T-cell (primary cell): ENCODE results near the gene CXCL14. TPM values are rescaled to one million over a fixed set of nuclear protein-coding genes. Genes with fewer than 3 reads are reported as not detected.

ENCODE experiments used
- ATAC-seq, 4 experiments: fragments of 200-7000 bp in 3 of 4; fragments of 150-1000 bp in 1 of 4; cut with Tn5 transposase; replicated peaks in 1 of 4; 1 replicate in 3 of 4; 2 replicates in 1 of 4; pipeline ENCODE4 v1.10.0; 2021; ENCODE audit warnings: moderate library complexity in 3 of 4, mild to moderate bottlenecking in 2 of 4, moderate number of reproducible peaks in 1 of 4
- CTCF ChIA-PET, 2 donors: fragments of 300-600 bp; sonication (Branson Sonifier 250); formaldehyde crosslinking; loops; one replicate each; lab custom pipeline; 2022; ENCODE audit warnings: antibody characterized with exemption in 2 of 2; lab: Charles Lee
- POLR2A ChIA-PET, 2 donors: fragments of 300-600 bp; sonication (Branson Sonifier 250); formaldehyde crosslinking; loops; one replicate each; lab custom pipeline; 2022; ENCODE audit warnings: antibody characterized with exemption in 2 of 2; lab: Charles Lee
- DNase-seq, 35 experiments: peaks; one replicate each; pipeline versions ENCODE4 v3.0.0 to v3.0.0-alpha.2; 2013 to 2023
- H3K27ac ChIP-seq: one replicate; pipeline ENCODE4 v1.5.1; 2013; ENCODE audit warnings: low read length
- H3K27me3 ChIP-seq, 2 experiments: replicated peaks in 1 of 2; 1 replicate in 1 of 2; 2 replicates in 1 of 2; pipeline versions ENCODE4 v1.6.1 to v1.7.0; 2013; ENCODE audit warnings: low read length in 1 of 2, mixed read lengths in 1 of 2; ENCODE audit not compliant: control insufficient read depth in 2 of 2, insufficient read depth in 2 of 2; ENCODE audit errors: extremely low read depth in 1 of 2
- H3K36me3 ChIP-seq, 2 donors: 1 replicate in 1 of 2; 2 replicates in 1 of 2; pipeline versions ENCODE4 v1.6.1 to v1.7.0; 2013; ENCODE audit warnings: low read length in 1 of 2; ENCODE audit not compliant: control insufficient read depth in 2 of 2, insufficient read depth in 1 of 2; ENCODE audit errors: extremely low read depth in 1 of 2
- H3K4me1 ChIP-seq, 2 experiments: 1 replicate in 1 of 2; 2 replicates in 1 of 2; pipeline versions ENCODE4 v1.6.1 to v1.7.0; 2013; ENCODE audit warnings: low read length in 2 of 2, mixed read lengths in 1 of 2; ENCODE audit not compliant: insufficient read depth in 2 of 2, control insufficient read depth in 1 of 2; ENCODE audit errors: extremely low read depth in 1 of 2
- H3K4me3 ChIP-seq, 2 donors: 1 replicate in 1 of 2; 2 replicates in 1 of 2; pipeline versions ENCODE4 v1.5.1 to v1.7.0; 2013; ENCODE audit warnings: mild to moderate bottlenecking in 2 of 2, low read length in 1 of 2, moderate library complexity in 1 of 2; ENCODE audit not compliant: control insufficient read depth in 1 of 2; ENCODE audit errors: extremely low read depth in 1 of 2
- H3K9me3 ChIP-seq: 2 replicates; pipeline ENCODE4 v1.7.0; 2013
- H3K27ac Mint-ChIP-seq, 2 donors: one replicate each; pipeline ENCODE4 v1.8.0; 2020 to 2021; ENCODE audit warnings: mild to moderate bottlenecking in 2 of 2, mixed read lengths in 2 of 2
- H3K27me3 Mint-ChIP-seq, 2 donors: one replicate each; pipeline ENCODE4 v1.8.0; 2021 to 2022; ENCODE audit warnings: mixed read lengths in 2 of 2
- H3K36me3 Mint-ChIP-seq: one replicate; pipeline ENCODE4 v1.8.0; 2021; ENCODE audit warnings: mixed read lengths
- H3K4me1 Mint-ChIP-seq, 3 donors: one replicate each; pipeline ENCODE4 v1.8.0; 2020 to 2022; ENCODE audit warnings: mixed read lengths in 3 of 3, mild to moderate bottlenecking in 1 of 3
- H3K4me3 Mint-ChIP-seq, 3 donors: one replicate each; pipeline ENCODE4 v1.8.0; 2020 to 2022; ENCODE audit warnings: mild to moderate bottlenecking in 3 of 3, mixed read lengths in 3 of 3, moderate library complexity in 3 of 3
- H3K9me3 Mint-ChIP-seq, 3 donors: one replicate each; pipeline ENCODE4 v1.8.0; 2020 to 2022; ENCODE audit warnings: mixed read lengths in 3 of 3
- WGBS: methylation state at CpG from one replicate; pipeline ENCODE4 v1.1.5; 2013; ENCODE audit warnings: missing lambda C conversion rate; ENCODE audit not compliant: insufficient coverage; 5-methylcytosine and 5-hydroxymethylcytosine counted together
- total RNA-seq, 35 experiments: library from RNA in 6 of 35; stranded (reverse) in 6 of 35; fragments of 120-200 nt in 1 of 35; gene quantifications; one replicate each; pipeline versions ENCODE4 v1.2.1 to v1.2.4 and lab custom pipeline; 2013 to 2026

CXCL14 gene
- total RNA-seq, 5 donors from 2014 or later (not counting 1 experiment from before 2014, with no cell fraction given): not detected

DNA sequence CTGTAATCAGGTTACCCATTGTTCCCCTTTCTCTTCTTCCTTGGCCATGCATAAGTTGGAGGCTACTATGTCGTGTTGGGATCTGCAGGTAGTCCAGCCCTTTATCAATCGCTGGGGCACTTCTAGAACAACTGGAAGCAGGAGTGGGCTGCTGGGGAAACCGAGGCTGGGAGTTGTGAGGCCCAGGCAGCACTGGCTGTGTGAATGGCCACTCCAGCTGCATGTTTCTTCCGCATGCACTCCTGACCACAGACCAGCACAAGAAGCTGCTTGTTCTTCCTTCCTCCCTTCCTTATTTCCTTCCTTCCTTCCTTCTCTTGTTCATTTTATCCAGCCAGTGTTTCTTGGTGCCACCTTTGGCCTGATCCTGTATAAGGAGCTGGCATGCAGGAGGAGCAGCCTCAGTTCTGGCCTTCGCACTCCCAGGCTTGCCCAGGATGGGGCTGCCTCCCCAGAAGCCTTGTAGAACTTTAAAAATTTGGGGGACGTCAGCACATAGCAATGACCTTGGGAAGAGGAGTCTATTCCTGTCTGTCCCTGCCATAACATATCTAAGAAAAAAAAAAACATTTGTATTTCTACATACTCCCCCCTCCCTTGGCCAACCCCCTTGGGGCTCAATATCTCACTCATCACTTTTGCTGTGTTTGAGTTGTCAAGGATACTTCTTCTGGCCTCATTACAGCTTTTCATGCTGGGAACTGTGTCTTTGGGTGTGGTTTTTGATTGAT, 20.8 kb upstream of the CXCL14 start:
- Histone ChIP-seq H3K27me3 (peaks cover 0 to 17% of the 10 kb centered on the region in 2 experiments), H3K9me3 (no peaks in the 10 kb centered on the region), H3K4me1 (no peaks in the 10 kb centered on the region), H3K36me3 (no peaks in the 10 kb centered on the region), H3K4me3 (no peak overlapping the region), H3K27ac (no peak overlapping the region)
- H3K36me3 Mint-ChIP-seq: no peaks in the 10 kb centered on the region
- ATAC-seq (no peak), DNase-seq (no peak)
- no peak overlapping the region for H3K4me3 Mint-ChIP-seq
- no peak overlapping the region for H3K27ac Mint-ChIP-seq
- peaks cover 6 to 13% of the 10 kb centered on the region in 2 donors for H3K27me3 Mint-ChIP-seq
- 77% methylated on average over 4 of the region's 6 CpGs for WGBS
- no peaks in the 10 kb centered on the region for H3K4me1 Mint-ChIP-seq
- ChIA-PET POLR2A (no interaction called here), CTCF (no interaction called here)
- no peaks in the 10 kb centered on the region for H3K9me3 Mint-ChIP-seq

DNA sequence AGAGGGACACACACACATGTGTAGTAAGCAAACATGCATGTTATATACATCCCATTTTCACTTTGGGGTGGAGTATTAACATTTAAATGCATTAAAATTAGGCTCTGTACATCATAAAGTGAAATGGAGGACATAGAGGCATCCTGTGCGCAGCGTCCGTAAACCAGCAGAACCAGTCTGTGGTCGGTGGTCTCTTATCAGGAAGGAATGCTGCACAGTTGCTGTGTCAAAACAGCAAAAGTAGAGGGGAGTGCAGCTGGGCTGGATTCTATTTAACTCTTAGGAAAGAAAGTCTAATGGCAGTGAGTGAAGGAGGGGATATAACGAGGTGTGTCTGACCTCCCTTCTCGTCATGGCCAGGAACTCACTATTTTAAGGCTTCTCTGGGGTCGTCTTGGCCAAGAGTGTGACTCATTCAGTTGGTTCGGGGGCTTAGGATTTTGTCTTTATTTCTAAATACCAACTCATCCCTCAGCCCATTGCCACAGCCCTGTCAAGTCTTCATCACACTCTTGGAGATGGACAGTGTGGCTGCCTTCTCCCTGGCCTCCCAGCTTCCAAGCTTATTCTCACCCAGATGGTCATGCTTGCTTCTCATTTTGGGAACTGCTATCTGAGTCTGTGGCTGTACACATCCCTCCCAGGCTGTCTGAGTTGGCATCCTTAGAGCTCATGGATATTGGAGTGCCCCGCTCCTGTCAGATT, 20.1 kb upstream of the CXCL14 start:
- DNase-seq: no peak
- Histone ChIP-seq H3K36me3 (no peaks in the 10 kb centered on the region), H3K27ac (no peak overlapping the region), H3K27me3 (peaks cover 0 to 17% of the 10 kb centered on the region in 2 experiments), H3K4me3 (no peak overlapping the region), H3K9me3 (no peaks in the 10 kb centered on the region), H3K4me1 (no peaks in the 10 kb centered on the region)
- CTCF ChIA-PET: no interaction called here
- no peaks in the 10 kb centered on the region for H3K9me3 Mint-ChIP-seq
- peaks cover 6 to 13% of the 10 kb centered on the region in 2 donors for H3K27me3 Mint-ChIP-seq
- H3K4me3 Mint-ChIP-seq: no peak overlapping the region
- ATAC-seq: no peak
- H3K36me3 Mint-ChIP-seq: no peaks in the 10 kb centered on the region
- no peaks in the 10 kb centered on the region for H3K4me1 Mint-ChIP-seq
- POLR2A ChIA-PET: no interaction called here
- WGBS: 80% methylated on average over 6 of the region's 9 CpGs
- no peak overlapping the region for H3K27ac Mint-ChIP-seq

DNA sequence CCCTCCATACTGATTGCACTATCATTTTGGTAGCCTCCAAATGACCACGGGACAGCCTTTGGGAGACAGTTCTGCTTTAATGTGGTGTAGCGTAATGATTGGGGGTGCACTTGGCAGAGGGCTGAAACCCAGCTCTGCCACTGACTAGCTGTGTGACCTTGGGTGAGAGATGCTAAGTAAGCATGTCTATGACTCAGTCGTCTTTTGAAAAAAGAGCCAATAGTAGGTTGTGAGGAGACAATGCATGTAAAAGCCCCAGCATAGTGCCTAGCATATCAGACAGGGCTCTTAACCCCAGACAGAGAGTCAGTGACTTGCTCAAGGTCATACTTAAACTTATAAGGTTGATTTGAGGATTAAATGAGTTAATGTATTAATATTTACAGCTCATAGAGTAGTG, 18.0 kb upstream of the CXCL14 start:
- WGBS: 80% methylated on average over 3 of the region's 3 CpGs
- Mint-ChIP-seq H3K27me3 (peaks cover 11 to 15% of the 10 kb centered on the region in 2 donors), H3K36me3 (no peaks in the 10 kb centered on the region), H3K9me3 (no peaks in the 10 kb centered on the region), H3K4me3 (no peak overlapping the region), H3K27ac (no peak overlapping the region), H3K4me1 (no peaks in the 10 kb centered on the region)
- Histone ChIP-seq H3K27me3 (peaks cover 0 to 13% of the 10 kb centered on the region in 2 experiments), H3K4me1 (no peaks in the 10 kb centered on the region), H3K4me3 (no peak overlapping the region), H3K9me3 (no peaks in the 10 kb centered on the region), H3K36me3 (no peaks in the 10 kb centered on the region), H3K27ac (no peak overlapping the region)
- ChIA-PET CTCF (interaction anchor here in 1 of 2 donors (1.0 kb wide), 1 partner anchor 15 kb away, joined by 7 read pairs; no protein-coding TSS in a partner anchor), POLR2A (no interaction called here)
- ATAC-seq (no peak), DNase-seq (no peak)

DNA sequence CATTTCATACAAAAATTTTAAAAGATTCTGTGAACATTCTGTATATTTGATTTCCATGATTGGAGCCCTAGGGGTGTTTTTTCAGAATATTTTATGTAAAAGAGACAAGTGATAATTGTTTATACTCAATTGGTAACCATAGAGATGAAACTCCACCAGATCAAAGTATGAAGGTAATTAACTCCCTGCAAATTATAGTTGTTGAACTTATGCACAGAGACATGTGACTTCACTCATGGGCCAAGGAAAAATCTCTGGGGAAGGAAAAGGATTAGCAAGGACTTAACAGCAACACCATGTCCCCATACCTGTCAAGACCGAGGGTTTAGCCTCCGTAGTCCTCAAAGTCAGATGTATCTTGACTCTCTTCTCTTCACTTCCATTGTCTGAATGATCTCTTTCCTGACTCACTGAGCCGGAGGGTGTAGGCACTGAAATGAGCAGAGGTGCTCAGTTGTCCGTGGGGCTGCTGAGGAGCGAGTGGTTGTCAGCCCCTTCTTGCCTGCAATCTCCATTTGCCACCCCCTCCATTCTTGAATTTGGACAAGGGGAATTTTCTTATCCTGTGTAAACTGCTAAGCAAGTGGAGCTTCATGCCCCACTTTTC, 17.5 kb upstream of the CXCL14 start:
- Histone ChIP-seq H3K4me3 (no peak overlapping the region), H3K9me3 (no peaks in the 10 kb centered on the region), H3K36me3 (no peaks in the 10 kb centered on the region), H3K27me3 (peaks cover 0 to 18% of the 10 kb centered on the region in 2 experiments), H3K27ac (no peak overlapping the region), H3K4me1 (no peaks in the 10 kb centered on the region)
- POLR2A ChIA-PET: no interaction called here
- no peaks in the 10 kb centered on the region for H3K4me1 Mint-ChIP-seq
- 80% methylated on average over 2 of the region's 5 CpGs for WGBS
- DNase-seq (no peak), ATAC-seq (no peak)
- peaks cover 7 to 15% of the 10 kb centered on the region in 2 donors for H3K27me3 Mint-ChIP-seq
- no peaks in the 10 kb centered on the region for H3K9me3 Mint-ChIP-seq
- no peak overlapping the region for H3K4me3 Mint-ChIP-seq
- H3K27ac Mint-ChIP-seq: no peak overlapping the region
- no peaks in the 10 kb centered on the region for H3K36me3 Mint-ChIP-seq
- CTCF ChIA-PET: interaction anchor here in 1 of 2 donors (1.0 kb wide), 1 partner anchor 15 kb away, joined by 7 read pairs; no protein-coding TSS in a partner anchor

DNA sequence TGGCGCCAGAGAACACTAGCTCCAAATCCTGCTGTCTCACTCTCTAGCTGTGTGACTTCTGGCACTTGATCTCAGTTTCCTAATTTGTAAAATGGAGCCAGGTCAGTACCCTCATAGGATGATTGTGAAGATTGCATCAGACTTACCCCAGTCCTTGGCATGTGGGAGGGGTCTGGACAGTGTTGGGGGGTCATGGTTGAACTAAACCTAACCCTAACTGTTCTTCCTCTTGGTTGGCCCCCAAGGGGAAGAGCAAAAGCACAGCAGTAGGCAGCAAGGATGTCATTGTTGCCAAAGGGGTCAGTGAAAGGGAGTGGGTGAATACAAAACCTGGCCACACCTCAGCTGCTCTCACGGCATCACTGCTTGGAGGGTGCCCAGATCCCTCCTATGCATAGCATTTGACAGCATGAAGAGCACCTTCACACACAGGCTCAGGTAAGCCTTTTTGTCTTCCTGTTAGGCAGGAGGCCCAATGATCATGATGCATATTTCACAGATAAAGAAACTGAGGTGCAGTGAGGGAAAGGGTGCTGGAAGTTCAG, 15.7 kb upstream of the CXCL14 start:
- H3K27ac Mint-ChIP-seq: no peak overlapping the region
- H3K4me1 Mint-ChIP-seq: no peaks in the 10 kb centered on the region
- H3K27me3 Mint-ChIP-seq: peaks cover 4 to 12% of the 10 kb centered on the region in 2 donors
- POLR2A ChIA-PET: no interaction called here
- no peak overlapping the region for H3K4me3 ChIP-seq
- H3K36me3 Mint-ChIP-seq: no peaks in the 10 kb centered on the region
- H3K4me1 ChIP-seq: no peaks in the 10 kb centered on the region
- no peaks in the 10 kb centered on the region for H3K9me3 ChIP-seq
- WGBS: 80% methylated on average over 1 of the region's 2 CpGs
- no peaks in the 10 kb centered on the region for H3K36me3 ChIP-seq
- H3K27me3 ChIP-seq: peaks cover 0 to 15% of the 10 kb centered on the region in 2 experiments
- H3K9me3 Mint-ChIP-seq: no peaks in the 10 kb centered on the region
- CTCF ChIA-PET: no interaction called here
- no peak overlapping the region for H3K4me3 Mint-ChIP-seq
- DNase-seq (no peak), ATAC-seq (no peak)
- no peak overlapping the region for H3K27ac ChIP-seq

DNA sequence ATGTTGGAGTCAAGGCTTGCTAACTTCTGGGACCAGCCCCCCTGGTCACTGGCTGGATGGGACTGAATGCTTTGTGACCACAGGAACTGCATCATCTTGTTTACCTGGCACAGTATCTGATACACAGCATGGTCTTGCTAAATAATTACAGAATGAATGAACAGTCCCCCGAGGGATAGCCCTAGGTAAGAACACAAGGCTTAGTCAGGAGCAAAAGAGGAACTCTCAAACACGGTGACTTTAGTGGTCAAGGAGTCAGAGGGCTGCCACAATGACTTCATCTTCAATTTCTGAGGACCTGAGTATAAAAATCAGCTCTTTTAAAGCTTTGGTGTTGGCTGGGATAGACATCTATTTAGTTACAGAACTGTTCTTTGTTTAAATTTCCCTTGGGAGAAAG, 15.1 kb upstream of the CXCL14 start:
- ChIA-PET CTCF (no interaction called here), POLR2A (no interaction called here)
- H3K27ac ChIP-seq: no peak overlapping the region
- H3K4me3 ChIP-seq: no peak overlapping the region
- WGBS: 19% methylated on average over 2 of the region's 2 CpGs
- no peaks in the 10 kb centered on the region for H3K9me3 ChIP-seq
- H3K4me1 ChIP-seq: no peaks in the 10 kb centered on the region
- peaks cover 0 to 12% of the 10 kb centered on the region in 2 donors for H3K27me3 Mint-ChIP-seq
- no peaks in the 10 kb centered on the region for H3K36me3 Mint-ChIP-seq
- H3K27ac Mint-ChIP-seq: no peak overlapping the region
- DNase-seq (no peak), ATAC-seq (no peak)
- H3K27me3 ChIP-seq: peaks cover 0 to 13% of the 10 kb centered on the region in 2 experiments
- no peak overlapping the region for H3K4me3 Mint-ChIP-seq
- H3K4me1 Mint-ChIP-seq: no peaks in the 10 kb centered on the region
- no peaks in the 10 kb centered on the region for H3K9me3 Mint-ChIP-seq
- no peaks in the 10 kb centered on the region for H3K36me3 ChIP-seq
